ENCODE measurements around the gene ARL4C. TPM values are rescaled to one million over a fixed set of nuclear protein-coding genes. Genes with fewer than 3 reads are reported as not detected.

ARL4C gene
- total and polyA plus RNA-seq, 2 of the 8 experiments (the other 6 are each of a cell fraction or from before 2014, with no cell fraction given) = 7.0 to 16.9 TPM

GRCh38 chr2:234450431-234451124 is 46.3 kb downstream of the ARL4C start:
- POLR2A ChIA-PET (ENCODE audit: partially characterized antibody) = interaction anchor here (1.6 kb wide), 1 partner anchor 46 kb away, joined by 3 read pairs; the partner anchor contains the start of gene ARL4C
- H4K91ac ChIP-seq (replicated peaks; ENCODE audit: insufficient read length, low read length) = peak overlapping the region; percentile 82
- H3K27me3 ChIP-seq (replicated peaks in 1 of 4; ENCODE audit: control insufficient read depth in 3 of 4, extremely low read depth in 1 of 4, insufficient read depth in 3 of 4, low read length in 3 of 4) = no peaks in the 10 kb centered on the region; a peak in 2 of 7 replicates
- peak overlapping the region; percentile 82 for H2BK120ac ChIP-seq (replicated peaks; ENCODE audit: low read depth, low read length)
- DNase-seq (ENCODE audit: low read depth in 1 of 2, low spot score in 2 of 2) = no peak
- no peak overlapping the region for H2BK5ac ChIP-seq (ENCODE audit: low read depth, low read length)
- FAIRE-seq = no peak
- H2BK15ac ChIP-seq (ENCODE audit: low read length) = 0 out of 2 replicates have a peak overlapping the region, but pooled peaks have one; percentile 73
- H4K20me1 ChIP-seq (replicated peaks in 1 of 2; ENCODE audit: control insufficient read depth in 1 of 2, insufficient read depth in 2 of 2, low read length in 2 of 2) = no peaks in the 10 kb centered on the region
- H3K36me3 ChIP-seq (ENCODE audit: control insufficient read depth in 2 of 4, insufficient read depth in 4 of 4, low read length in 3 of 4) = no peaks in the 10 kb centered on the region
- H2AK5ac ChIP-seq (ENCODE audit: low read depth, low read length) = no peak overlapping the region; the same call in 1 of the 2 replicates
- H4K5ac ChIP-seq (ENCODE audit: insufficient read length, low read depth, low read length) = peak overlapping the region; percentile 46
- no peaks in the 10 kb centered on the region for H3K23me2 ChIP-seq (ENCODE audit: low read depth, low read length)
- peak overlapping the region; percentile 62; the same call in 1 of the 2 replicates for H2BK20ac ChIP-seq (ENCODE audit: low read length)
- no peak overlapping the region for H3K23ac ChIP-seq (ENCODE audit: insufficient read length)
- H3K18ac ChIP-seq (ENCODE audit: extremely low read depth, low read length) = peak overlapping the region; percentile 81
- H3K4ac ChIP-seq (replicated peaks; ENCODE audit: insufficient read length, low read depth, low read length) = no peak overlapping the region
- H3K4me1 ChIP-seq (replicated peaks in 1 of 4; ENCODE audit: control insufficient read depth in 3 of 4, insufficient read depth in 4 of 4, low read length in 3 of 4) = peaks cover 4 to 13% (median 9%) of the 10 kb centered on the region in 4 experiments; a peak in 5 of 7 replicates
- H3K79me1 ChIP-seq (ENCODE audit: low read depth, low read length) = no peaks in the 10 kb centered on the region
- no peak overlapping the region for H4K8ac ChIP-seq (ENCODE audit: extremely low read depth, insufficient read depth, low read length)
- H3K79me2 ChIP-seq (ENCODE audit: control insufficient read depth in 1 of 2, insufficient read depth in 2 of 2, low read length in 2 of 2) = no peaks in the 10 kb centered on the region
- WGBS, 2 experiments (ENCODE audit: extremely low coverage in 1 of 2, insufficient coverage in 1 of 2, insufficient read length in 1 of 2, insufficient replicate concordance in 2 of 2, low coverage in 1 of 2, low lambda C conversion rate in 2 of 2, missing lambda C conversion rate in 1 of 2) = 81% methylated on average over 6 of the region's 6 CpGs; no CpG with 5 or more reads in 1 of the 2 experiments
- H3K9ac ChIP-seq (replicated peaks in 1 of 4; ENCODE audit: extremely low read depth in 1 of 4, low read depth in 3 of 4, low read length in 3 of 4) = no peak overlapping the region
- H3K14ac ChIP-seq (ENCODE audit: insufficient read length) = no peak overlapping the region
- CTCF ChIA-PET (ENCODE audit: partially characterized antibody) = interaction anchor here (1.4 to 1.9 kb wide), 3 partner anchors 42 to 157 kb away, joined by 4 to 5 read pairs (median 4); no protein-coding TSS in a partner anchor
- peak overlapping the region; percentile 52; the same call in 1 of the 2 replicates for H2BK12ac ChIP-seq (ENCODE audit: low read depth, low read length)
- H2AFZ ChIP-seq (ENCODE audit: low read length) = no peak overlapping the region
- no peak overlapping the region; a peak in 1 of 4 replicates for H3K4me2 ChIP-seq (ENCODE audit: insufficient read depth in 1 of 2, low read depth in 2 of 2, low read length in 2 of 2)
- H3K9me3 ChIP-seq (ENCODE audit: insufficient read depth in 2 of 2, low read depth in 1 of 2, low read length in 1 of 2) = no peaks in the 10 kb centered on the region
- H3K27ac ChIP-seq (ENCODE audit: low read depth, low read length) = no peak overlapping the region
- H3K56ac ChIP-seq (replicated peaks; ENCODE audit: insufficient read length, low read depth, low read length) = no peak overlapping the region
- no peak overlapping the region for H3K4me3 ChIP-seq (ENCODE audit: extremely low read depth in 1 of 4, insufficient read depth in 2 of 4, low read depth in 3 of 4, low read length in 4 of 4)
- TF ChIP-seq SIX5 (IDR thresholded peaks at IDR 0.05; ENCODE audit: low read depth, low read length) (no peak), FOSL1 (IDR thresholded peaks at IDR 0.05; ENCODE audit: insufficient read depth, low read depth, low read length) (no peak), ZNF274 (IDR thresholded peaks at IDR 0.05; ENCODE audit: borderline replicate concordance, extremely low read depth, low read length) (no peak)
